Measurements from ENCODE around the gene IL21R.

The IL21R gene

DNA sequence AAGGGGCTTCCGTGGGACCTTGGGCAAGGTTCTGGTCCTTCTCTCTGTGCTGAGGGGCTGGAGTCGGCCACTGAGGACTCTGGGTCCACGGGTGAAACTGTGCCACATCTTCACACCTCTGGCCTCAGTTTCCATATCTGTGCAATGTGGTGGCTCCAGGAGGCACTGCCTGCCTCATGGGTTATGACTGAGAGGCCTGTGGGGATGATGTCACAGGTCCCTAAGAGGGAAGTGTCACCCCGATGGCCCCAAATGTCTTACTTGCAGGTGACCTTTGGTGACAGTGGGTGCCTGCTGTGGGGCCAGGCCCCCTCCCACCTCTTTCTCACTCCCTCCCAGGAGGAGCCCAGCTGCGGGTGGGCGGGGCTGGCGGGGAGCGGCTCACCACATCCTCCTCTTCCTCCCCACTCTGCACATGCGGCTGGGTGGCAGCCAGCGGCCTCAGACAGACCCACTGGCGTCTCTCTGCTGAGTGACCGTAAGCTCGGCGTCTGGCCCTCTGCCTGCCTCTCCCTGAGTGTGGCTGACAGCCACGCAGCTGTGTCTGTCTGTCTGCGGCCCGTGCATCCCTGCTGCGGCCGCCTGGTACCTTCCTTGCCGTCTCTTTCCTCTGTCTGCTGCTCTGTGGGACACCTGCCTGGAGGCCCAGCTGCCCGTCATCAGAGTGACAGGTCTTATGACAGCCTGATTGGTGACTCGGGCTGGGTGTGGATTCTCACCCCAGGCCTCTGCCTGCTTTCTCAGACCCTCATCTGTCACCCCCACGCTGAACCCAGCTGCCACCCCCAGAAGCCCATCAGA, at the start of gene IL21R:
Gene IL21R (plus strand): TSS at position 407 of the 801 bp plus-strand sequence. CDS start 27,898 bp downstream, outside the sequence.
- DNase-seq (ENCODE audit: low read depth in 1 of 2, low spot score in 1 of 2) = peak; percentile 70 to 76

DNA sequence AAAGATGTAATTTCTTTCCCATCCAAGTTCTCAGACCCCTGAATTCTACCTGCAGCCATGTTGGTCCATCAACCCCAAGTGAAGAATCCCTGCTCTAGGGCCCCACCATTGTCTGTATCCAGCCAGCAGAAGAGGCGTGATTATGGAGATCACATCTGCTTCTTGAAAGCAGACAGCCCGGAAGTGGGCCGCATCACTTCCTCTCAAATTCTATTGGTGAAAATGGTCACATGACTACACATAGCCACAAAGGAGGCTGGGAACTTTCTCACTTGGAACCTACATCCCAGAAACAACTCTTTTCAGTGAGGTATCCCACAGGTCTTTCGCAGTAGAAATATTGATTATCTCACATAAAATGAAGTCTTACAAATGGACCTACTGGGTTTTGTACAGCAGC, 48.1 kb upstream of the IL21R start:
- DNase-seq (ENCODE audit: low read depth in 1 of 2, low spot score in 1 of 2) = no peak

DNA sequence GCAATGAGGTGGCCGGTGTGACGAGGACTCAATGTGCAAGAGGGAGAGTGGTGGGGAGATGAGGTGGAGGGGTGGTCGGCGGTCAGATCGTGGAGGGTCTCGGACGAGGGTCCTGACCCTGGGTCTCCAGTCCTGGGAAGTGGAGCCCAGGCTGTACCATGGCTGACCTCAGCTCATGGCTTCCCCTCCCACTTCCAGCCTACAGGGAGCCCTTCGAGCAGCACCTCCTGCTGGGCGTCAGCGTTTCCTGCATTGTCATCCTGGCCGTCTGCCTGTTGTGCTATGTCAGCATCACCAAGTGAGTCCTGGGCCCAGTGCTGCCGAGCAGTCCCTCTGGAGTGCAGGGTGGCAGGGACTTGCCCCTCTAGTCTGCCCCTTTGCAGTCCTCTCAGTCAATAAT, 46.4 kb upstream of the IL21R start:
- DNase-seq (ENCODE audit: low read depth in 1 of 2, low spot score in 1 of 2) = peak in 1 of 2 donors; percentile 46

DNA sequence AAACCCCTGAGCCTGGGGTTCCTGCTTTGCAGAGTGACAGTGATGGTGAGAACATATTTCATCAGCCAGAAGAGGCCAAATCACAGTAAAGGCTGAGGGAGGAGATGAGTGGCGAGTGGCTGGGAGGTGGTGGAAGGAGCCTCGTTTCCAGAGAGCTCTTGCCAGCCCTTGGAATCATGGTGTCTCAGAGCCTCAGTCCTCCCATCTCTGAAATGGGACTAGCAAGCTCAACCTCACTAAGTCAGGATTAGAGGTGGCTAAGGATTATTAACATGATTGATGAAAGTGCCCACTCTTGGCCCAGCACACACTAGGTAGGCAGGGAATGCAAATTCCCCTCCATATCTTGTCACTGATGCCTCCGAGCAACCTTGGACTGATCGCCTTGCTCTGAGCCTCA, 45.2 kb upstream of the IL21R start:
- DNase-seq (ENCODE audit: low read depth in 1 of 2, low spot score in 1 of 2) = no peak

DNA sequence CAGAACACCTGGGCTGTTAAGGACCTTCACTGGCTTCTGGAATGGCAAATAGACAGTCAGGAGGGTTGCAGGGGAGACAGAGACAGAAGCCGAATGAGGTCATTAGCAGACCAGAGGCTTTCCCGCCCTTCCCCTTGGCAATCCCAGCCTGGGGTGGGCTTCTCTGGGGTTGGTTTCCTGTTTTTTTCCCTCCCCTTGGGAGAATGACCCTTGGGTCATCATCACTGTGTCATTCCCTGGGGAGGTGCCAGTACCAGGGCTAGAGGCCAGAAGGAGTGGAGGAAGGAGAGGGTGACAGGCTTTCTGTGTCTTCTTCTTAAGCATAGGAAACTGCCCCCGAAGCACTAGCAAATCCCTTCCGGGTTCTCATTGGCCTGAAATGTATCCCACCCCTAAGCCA, 42.9 kb upstream of the IL21R start:
- DNase-seq (ENCODE audit: low read depth in 1 of 2, low spot score in 1 of 2) = no peak

DNA sequence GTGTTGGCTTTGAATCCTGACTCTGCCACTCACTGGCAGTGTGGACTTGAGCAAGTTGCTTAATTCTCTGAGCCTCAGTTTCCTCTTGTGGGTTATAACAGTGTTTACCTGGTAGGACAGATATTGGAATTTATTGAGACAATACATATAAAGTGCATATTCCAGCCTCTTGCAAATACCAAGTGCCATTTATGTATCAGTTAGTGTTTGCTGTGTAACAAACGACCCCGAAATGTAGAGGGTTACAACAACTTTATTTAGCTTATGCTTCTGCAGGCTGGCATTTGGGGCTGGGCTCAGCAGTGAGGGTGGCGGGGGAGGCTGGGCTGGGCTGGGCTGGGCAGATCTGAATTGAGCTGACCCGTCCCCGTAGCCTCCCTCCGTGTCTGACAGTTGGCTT, 42.4 kb upstream of the IL21R start:
- no peak for DNase-seq (ENCODE audit: low read depth in 1 of 2, low spot score in 1 of 2)

DNA sequence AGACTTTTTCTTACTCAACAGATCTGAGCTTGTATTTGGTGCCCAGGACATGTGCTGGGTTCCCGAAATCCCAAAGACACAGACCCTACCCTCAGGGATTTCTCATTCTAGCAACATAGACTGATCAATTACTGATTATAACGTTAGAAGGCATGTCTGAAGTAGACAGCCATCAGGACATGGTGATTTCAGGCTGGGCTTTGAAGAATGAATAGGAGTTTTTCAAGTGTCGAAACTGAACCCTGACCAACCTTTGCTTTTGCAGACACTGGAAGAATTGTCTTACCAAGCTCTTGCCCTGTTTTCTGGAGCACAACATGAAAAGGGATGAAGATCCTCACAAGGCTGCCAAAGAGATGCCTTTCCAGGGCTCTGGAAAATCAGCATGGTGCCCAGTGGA, 40.0 kb upstream of the IL21R start:
- no peak for DNase-seq (ENCODE audit: low read depth in 1 of 2, low spot score in 1 of 2)

DNA sequence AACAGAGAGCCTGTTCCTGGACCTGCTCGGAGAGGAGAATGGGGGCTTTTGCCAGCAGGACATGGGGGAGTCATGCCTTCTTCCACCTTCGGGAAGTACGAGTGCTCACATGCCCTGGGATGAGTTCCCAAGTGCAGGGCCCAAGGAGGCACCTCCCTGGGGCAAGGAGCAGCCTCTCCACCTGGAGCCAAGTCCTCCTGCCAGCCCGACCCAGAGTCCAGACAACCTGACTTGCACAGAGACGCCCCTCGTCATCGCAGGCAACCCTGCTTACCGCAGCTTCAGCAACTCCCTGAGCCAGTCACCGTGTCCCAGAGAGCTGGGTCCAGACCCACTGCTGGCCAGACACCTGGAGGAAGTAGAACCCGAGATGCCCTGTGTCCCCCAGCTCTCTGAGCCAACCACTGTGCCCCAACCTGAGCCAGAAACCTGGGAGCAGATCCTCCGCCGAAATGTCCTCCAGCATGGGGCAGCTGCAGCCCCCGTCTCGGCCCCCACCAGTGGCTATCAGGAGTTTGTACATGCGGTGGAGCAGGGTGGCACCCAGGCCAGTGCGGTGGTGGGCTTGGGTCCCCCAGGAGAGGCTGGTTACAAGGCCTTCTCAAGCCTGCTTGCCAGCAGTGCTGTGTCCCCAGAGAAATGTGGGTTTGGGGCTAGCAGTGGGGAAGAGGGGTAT, 39.3 kb upstream of the IL21R start:
- DNase-seq (ENCODE audit: low read depth in 1 of 2, low spot score in 1 of 2) = no peak

DNA sequence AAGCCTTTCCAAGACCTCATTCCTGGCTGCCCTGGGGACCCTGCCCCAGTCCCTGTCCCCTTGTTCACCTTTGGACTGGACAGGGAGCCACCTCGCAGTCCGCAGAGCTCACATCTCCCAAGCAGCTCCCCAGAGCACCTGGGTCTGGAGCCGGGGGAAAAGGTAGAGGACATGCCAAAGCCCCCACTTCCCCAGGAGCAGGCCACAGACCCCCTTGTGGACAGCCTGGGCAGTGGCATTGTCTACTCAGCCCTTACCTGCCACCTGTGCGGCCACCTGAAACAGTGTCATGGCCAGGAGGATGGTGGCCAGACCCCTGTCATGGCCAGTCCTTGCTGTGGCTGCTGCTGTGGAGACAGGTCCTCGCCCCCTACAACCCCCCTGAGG, 38.7 kb upstream of the IL21R start:
- DNase-seq (ENCODE audit: low read depth in 1 of 2, low spot score in 1 of 2) = no peak

DNA sequence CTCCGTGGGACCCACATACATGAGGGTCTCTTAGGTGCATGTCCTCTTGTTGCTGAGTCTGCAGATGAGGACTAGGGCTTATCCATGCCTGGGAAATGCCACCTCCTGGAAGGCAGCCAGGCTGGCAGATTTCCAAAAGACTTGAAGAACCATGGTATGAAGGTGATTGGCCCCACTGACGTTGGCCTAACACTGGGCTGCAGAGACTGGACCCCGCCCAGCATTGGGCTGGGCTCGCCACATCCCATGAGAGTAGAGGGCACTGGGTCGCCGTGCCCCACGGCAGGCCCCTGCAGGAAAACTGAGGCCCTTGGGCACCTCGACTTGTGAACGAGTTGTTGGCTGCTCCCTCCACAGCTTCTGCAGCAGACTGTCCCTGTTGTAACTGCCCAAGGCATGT, 38.2 kb upstream of the IL21R start:
- no peak for DNase-seq (ENCODE audit: low read depth in 1 of 2, low spot score in 1 of 2)

DNA sequence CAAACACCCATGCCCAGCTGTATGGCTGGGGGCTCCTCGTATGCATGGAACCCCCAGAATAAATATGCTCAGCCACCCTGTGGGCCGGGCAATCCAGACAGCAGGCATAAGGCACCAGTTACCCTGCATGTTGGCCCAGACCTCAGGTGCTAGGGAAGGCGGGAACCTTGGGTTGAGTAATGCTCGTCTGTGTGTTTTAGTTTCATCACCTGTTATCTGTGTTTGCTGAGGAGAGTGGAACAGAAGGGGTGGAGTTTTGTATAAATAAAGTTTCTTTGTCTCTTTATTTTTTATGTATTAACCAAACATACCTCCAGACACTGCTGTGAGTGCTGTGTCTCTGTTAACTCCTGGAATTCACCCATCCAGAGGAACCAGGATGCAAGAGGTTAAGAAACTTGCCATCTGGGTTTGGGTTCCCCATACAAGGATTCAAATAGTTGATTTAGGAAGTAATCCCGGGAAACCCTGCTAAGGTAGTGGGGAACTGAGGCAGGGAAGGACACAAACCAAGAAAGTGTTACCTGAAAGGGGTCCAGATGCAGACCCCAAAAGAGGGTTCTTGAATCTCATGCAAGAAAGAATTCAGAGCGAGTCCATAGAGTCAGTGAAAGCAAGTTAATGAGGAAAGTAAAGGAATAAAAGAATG, 37.4 kb upstream of the IL21R start:
- DNase-seq (ENCODE audit: low read depth in 1 of 2, low spot score in 1 of 2) = no peak

DNA sequence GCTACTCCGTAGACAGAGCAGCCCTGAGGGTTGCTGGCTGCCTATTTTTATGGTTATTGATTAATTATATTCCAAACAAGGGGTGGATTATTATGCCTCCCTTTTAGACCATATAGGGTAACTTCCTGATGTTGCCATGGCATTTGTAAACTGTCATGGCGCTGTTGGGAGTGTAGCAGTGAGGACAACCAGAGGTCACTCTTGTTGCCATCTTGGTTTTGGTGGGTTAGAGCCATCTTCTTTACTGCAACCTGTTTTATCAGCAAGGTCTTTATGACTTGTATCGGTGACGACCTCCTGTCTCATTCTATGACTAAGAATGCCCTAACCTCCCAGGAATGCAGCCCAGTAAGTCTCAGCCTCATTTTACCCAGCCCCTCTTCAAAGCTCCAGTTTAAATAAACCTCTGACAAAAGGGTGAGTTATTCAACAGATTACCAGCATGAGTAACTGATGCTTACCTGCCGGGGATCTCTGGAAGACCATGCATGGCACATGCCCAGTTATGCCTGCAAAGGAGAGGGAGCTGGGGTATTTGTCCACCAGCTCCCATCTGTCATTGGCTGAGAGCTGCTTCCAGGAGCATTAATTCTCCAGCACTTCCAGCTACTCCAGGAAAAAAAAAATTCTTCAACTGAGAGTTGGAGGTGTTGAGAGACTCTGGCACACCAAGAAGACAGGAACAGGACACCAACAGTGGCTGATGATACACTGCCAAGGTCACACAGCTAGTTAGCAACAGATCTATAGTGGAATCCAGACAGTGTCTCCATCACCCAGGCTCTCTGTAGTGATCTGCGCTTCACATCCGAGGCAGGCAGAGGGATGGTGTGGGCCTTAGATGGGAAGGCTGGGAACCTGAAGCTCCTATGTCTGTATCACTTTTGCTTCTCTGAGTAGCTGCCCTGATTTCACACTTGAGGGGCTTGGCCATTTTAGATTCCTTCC, 36.6 kb upstream of the IL21R start:
- no peak for DNase-seq (ENCODE audit: low read depth in 1 of 2, low spot score in 1 of 2)

DNA sequence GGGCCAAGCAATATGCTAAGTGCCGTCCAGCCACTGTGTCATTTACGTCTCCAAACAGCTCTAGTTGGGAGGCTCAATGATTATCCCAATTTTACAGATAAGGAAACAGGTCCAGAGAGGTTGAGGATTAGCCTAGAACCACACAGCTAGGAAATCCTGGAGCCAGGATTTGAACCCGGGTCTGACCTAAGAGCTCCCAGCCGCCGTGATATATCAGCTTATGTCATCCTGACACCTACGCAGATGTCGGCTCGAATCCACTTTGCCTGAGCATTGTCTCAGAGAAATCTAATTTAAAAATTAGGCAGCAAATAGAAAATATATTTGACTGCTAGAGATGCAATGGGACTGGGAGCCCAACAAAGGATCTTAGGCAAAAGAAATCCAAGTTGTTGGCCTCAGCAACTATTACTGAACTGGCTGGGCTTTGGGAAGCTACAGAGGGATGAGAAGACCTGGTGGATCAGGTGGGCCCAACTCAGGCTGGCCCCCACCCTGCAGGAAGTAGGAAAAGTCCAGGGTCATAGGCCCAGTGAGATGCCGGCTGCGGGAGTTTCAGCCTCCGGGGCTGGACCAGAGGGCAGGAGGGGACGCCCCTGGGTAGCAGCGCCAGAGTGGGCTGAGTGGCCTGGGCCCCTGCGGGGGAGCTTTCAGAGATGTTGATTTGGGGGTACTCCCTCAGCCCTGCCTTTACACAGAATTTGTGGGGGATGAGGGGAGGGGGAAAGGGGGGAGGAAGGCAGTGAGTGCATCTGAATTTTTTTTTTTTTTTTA, 35.1 kb upstream of the IL21R start:
- peak in 1 of 2 donors; percentile 33 for DNase-seq (ENCODE audit: low read depth in 1 of 2, low spot score in 1 of 2)

DNA sequence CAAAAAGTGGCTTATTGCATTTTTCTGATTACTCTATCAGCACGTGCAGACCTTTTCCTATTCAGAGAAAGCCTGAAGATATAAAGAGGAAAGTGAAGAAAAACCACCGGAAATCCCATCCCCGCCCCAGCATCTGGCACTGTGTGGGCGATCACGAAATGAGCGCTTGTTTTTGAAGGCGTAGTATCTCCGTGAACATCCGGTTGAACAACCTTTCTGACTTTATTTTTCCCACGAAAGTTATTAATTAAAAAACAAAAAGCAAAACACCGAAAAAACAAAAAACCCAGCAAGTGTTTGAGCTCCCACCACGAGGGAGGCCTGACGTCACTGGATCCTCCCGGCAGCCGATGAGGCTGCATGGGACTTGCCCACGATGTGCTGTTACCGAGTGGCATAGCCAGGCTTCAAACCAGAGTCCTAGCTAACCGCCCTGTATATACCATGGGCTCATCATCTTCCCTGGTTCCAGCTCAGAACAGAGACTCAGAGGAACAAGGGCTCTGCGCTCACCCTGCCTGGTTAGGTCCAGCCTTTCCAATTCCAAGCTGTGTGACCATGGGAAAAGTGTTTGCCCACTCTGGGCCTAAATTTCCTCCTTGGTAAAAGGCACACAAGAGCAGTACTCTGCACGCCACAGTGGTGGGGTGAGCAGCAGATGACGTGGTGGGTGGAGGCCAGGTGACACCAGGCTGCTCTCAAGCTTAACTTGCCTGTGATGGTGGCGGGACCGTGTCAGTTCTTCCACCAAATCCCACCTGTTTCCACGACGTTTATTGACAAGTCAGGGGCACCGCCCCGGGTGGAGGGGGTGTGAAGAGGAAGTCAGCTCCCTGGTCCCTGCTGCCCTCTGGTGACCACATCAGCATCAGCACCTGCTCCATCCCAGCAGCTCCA, 34.3 kb upstream of the IL21R start:
- peak; percentile 80 to 84 for DNase-seq (ENCODE audit: low read depth in 1 of 2, low spot score in 1 of 2)

DNA sequence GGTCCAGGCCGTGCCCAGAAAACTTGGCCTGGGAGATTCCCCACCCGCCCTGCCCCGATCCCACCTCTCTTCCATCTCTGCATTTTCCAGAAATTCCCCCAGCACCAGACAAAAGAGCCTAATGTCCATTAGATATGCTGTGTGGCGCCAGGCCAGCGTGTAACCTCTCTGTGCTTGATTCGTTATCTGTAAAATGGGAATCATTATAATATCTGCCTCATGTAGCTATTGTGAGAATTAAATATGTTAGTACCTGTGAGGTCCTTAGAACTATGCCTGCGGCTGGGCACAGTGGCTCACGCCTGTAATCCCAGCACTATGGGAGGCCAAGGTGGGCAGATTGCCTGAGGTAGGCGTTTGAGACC, 33.6 kb upstream of the IL21R start:
- DNase-seq (ENCODE audit: low read depth in 1 of 2, low spot score in 1 of 2) = no peak

DNA sequence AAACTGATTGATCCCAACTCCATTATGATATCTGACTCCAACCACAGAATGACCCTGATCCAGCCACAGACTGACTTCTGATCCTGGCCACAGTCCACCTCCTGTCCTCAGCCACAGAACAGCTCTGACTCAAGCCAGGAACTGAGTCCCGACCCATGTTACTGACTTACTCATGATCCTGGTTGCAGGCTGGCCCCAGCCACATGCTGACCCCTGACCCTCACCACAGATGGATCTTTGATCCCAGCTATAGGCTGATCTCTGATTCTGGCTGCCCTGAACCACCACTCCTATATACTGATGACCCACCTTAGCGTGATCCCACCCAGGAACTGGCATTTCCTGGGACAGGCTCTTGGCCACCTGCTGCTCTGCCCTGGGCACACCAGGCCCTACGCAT, 32.2 kb upstream of the IL21R start:
- DNase-seq (ENCODE audit: low read depth in 1 of 2, low spot score in 1 of 2) = no peak

DNA sequence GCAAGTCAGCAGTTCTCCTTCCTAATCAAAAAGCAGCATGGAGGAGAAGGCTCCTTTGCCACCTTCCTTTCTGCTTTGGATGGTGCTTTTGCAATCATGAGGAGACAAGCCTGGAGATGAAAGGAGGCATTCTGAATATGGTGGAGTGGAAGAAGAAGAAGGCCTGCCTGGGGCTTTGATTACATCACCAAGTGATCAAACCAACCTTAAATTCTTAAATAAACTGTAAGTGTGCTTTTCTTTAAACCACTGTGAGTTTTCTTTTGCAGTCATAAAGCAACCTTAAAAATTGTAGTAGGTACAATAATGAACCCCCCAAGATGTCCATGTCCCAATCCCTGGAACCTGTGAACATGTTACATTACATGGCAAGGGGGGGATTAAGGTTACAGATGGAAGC, 31.7 kb upstream of the IL21R start:
- no peak for DNase-seq (ENCODE audit: low read depth in 1 of 2, low spot score in 1 of 2)

DNA sequence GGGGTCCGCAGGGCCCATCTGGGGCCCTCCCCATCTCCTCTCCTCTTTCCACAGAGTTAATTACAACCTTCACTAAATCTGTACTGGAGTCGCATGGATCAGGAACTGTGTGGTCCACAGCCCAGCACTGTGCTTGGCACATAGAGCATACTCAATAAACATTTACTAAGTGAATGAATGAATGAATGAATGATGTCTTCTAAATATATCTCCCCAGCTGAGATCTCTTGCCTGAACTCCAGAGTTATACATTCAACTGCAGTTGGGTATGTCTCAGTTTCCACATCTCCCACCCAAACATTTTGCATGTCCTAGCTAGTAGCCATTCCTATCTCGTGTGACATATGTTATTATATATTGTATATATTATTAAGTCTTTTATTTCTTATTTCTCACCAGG, 28.7 kb upstream of the IL21R start:
- DNase-seq (ENCODE audit: low read depth in 1 of 2, low spot score in 1 of 2) = no peak

DNA sequence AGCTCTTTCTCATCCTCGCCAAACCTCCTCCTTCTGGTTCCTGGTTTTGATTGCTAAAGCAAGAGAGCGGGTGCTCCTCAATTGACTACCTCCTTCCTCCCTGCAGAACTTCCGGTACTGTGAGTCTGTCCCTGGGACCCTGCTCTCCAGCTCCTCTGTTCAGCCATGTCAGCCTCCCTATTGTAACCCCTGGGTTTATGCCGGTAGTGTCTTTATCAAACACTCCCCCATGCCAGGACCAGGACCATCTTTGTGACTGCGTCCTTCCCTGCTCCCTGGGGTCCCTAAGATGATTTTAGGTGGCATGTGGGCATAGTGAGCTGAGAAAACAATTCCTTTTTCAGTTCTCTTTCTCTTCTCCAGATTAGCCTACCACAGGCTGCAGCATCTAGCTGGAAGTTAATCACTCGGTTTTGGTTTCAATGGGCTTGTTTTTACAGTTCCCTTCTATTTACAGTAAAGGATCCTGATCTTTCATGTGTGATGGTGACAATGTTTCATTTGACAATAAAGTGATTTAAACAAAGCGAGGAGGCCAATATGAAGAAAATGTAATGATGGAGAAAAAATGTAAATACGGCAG, 27.7 kb upstream of the IL21R start:
- no peak for DNase-seq (ENCODE audit: low read depth in 1 of 2, low spot score in 1 of 2)

All from stimulated activated CD4-positive, alpha-beta T cell treated with anti-CD3 and anti-CD28 coated beads, Interleukin-15, amount 100 ng/mL, for 1 hour (primary cell).